Embryonic facial prominence (tissue), 1 donor: ENCODE results near the gene IRS1.

Experiments
- DNase-seq: peaks from one replicate; pipeline ENCODE4 v3.0.0-alpha.2; 2016; ENCODE audit errors: extremely low spot score

The IRS1 gene

GRCh38 chr2:226791056-226791486 is 8.5 kb downstream of the IRS1 start:
- DNase-seq = no peak

GRCh38 chr2:226790431-226790830 is 9.2 kb downstream of the IRS1 start:
- DNase-seq = no peak

- no peak for DNase-seq
Observed at GRCh38 chr2:226790011-226790410, 9.6 kb downstream of the IRS1 start.

- no peak for DNase-seq
Observed at GRCh38 chr2:226788881-226789490, 10.6 kb downstream of the IRS1 start.

GRCh38 chr2:226788064-226788463 is 11.6 kb downstream of the IRS1 start:
- no peak for DNase-seq

- no peak for DNase-seq
Observed at GRCh38 chr2:226783885-226784284, 15.7 kb downstream of the IRS1 start.

- DNase-seq = peak; percentile 87
Observed at GRCh38 chr2:226782092-226782713, 17.4 kb downstream of the IRS1 start.

GRCh38 chr2:226780431-226780830 is 19.2 kb downstream of the IRS1 start:
- no peak for DNase-seq

- DNase-seq = no peak
Observed at GRCh38 chr2:226777611-226778010, 22.0 kb downstream of the IRS1 start.

GRCh38 chr2:226776104-226776503 is 23.5 kb downstream of the IRS1 start:
- DNase-seq = no peak

GRCh38 chr2:226775032-226775509 is 24.5 kb downstream of the IRS1 start:
- no peak for DNase-seq

- DNase-seq = no peak
Observed at GRCh38 chr2:226773291-226773690, 26.3 kb downstream of the IRS1 start.

- no peak for DNase-seq
Observed at GRCh38 chr2:226772389-226773179, 27.0 kb downstream of the IRS1 start.

GRCh38 chr2:226771067-226771466 is 28.6 kb downstream of the IRS1 start:
- no peak for DNase-seq

- no peak for DNase-seq
Observed at GRCh38 chr2:226767056-226767813, 32.4 kb downstream of the IRS1 start.

- no peak for DNase-seq
Observed at GRCh38 chr2:226766352-226767055, 33.1 kb downstream of the IRS1 start.

- DNase-seq = no peak
Observed at GRCh38 chr2:226763320-226763719, 36.3 kb downstream of the IRS1 start.

GRCh38 chr2:226761195-226761583 is 38.4 kb downstream of the IRS1 start:
- no peak for DNase-seq

- DNase-seq = no peak
Observed at GRCh38 chr2:226760412-226761194, 39.0 kb downstream of the IRS1 start.

GRCh38 chr2:226759768-226760167 is 39.9 kb downstream of the IRS1 start:
- no peak for DNase-seq
